Progenitor cell of endocrine pancreas (in vitro differentiated cells): ENCODE results near the gene MYOM3. TPM values are rescaled to one million over a fixed set of nuclear protein-coding genes. Genes with fewer than 3 reads are reported as not detected.

Experiments
- DNase-seq: peaks from one replicate; pipeline ENCODE4 v3.0.0; 2021; ENCODE audit warnings: low spot score; ENCODE audit not compliant: unreplicated experiment
- H3K27ac Mint-ChIP-seq: 2 replicates; pipeline ENCODE4 v1.8.0; 2021; ENCODE audit warnings: mild to moderate bottlenecking, moderate library complexity, mixed read lengths
- H3K27me3 Mint-ChIP-seq: 2 replicates; pipeline ENCODE4 v1.8.0; 2021; ENCODE audit warnings: mixed read lengths
- H3K36me3 Mint-ChIP-seq: 2 replicates; pipeline ENCODE4 v1.8.0; 2022; ENCODE audit warnings: mixed read lengths; ENCODE audit not compliant: insufficient read depth
- H3K4me1 Mint-ChIP-seq: 2 replicates; pipeline ENCODE4 v1.8.0; 2021; ENCODE audit warnings: low read depth, mixed read lengths
- H3K4me3 Mint-ChIP-seq: 2 replicates; pipeline ENCODE4 v1.8.0; 2021; ENCODE audit warnings: low read depth, mild to moderate bottlenecking, moderate library complexity, mixed read lengths
- H3K9me3 Mint-ChIP-seq: 2 replicates; pipeline ENCODE4 v1.8.0; 2021; ENCODE audit warnings: low read depth, mixed read lengths
- CTCF ChIP-seq: fragments of 200-600 bp; sonication (generic); IDR thresholded peaks from one replicate; pipeline ENCODE4 v1.5.0; 2021; ENCODE audit warnings: antibody characterized with exemption, mild to moderate bottlenecking; ENCODE audit not compliant: unreplicated experiment
- total RNA-seq: library from RNA; stranded (reverse); gene quantifications from 2 replicates; pipeline ENCODE4 v1.2.1, GENCODE V29; 2021

MYOM3 gene
- total RNA-seq, 1 donor from 2014 or later: 0.84 TPM

- no peak overlapping the region for H3K4me3 Mint-ChIP-seq
- no peaks in the 10 kb centered on the region for H3K9me3 Mint-ChIP-seq
- peaks cover 36% of the 10 kb centered on the region for H3K4me1 Mint-ChIP-seq
- DNase-seq: no peak
- peaks cover 3% of the 10 kb centered on the region for H3K27me3 Mint-ChIP-seq
- H3K36me3 Mint-ChIP-seq: no peaks in the 10 kb centered on the region
- TF ChIP-seq CTCF: no peak
- H3K27ac Mint-ChIP-seq: peak overlapping the region; percentile 87
Measured at GRCh38 chr1:24098943-24099638, 12.8 kb downstream of the MYOM3 start.

- H3K27ac Mint-ChIP-seq: peak overlapping the region; percentile 35
- no peak for TF ChIP-seq CTCF
- no peaks in the 10 kb centered on the region for H3K36me3 Mint-ChIP-seq
Measured at GRCh38 chr1:24098102-24098501, 13.8 kb downstream of the MYOM3 start.

GRCh38 chr1:24097663-24098062, 14.3 kb downstream of the MYOM3 start:
- peak overlapping the region; percentile 35 for H3K27ac Mint-ChIP-seq
- no peak for TF ChIP-seq CTCF
- DNase-seq: no peak
- H3K27me3 Mint-ChIP-seq: peaks cover 3% of the 10 kb centered on the region
- no peaks in the 10 kb centered on the region for H3K9me3 Mint-ChIP-seq
- no peaks in the 10 kb centered on the region for H3K36me3 Mint-ChIP-seq
- peaks cover 23% of the 10 kb centered on the region for H3K4me1 Mint-ChIP-seq
- H3K4me3 Mint-ChIP-seq: no peak overlapping the region

More at GRCh38 chr1:24098102-24098501, 13.8 kb downstream of the MYOM3 start:
- Mint-ChIP-seq H3K9me3 (no peaks in the 10 kb centered on the region), H3K4me1 (peaks cover 27% of the 10 kb centered on the region), H3K4me3 (no peak overlapping the region), H3K27me3 (peaks cover 3% of the 10 kb centered on the region)
- DNase-seq: no peak

- no peaks in the 10 kb centered on the region for H3K9me3 Mint-ChIP-seq
Measured at GRCh38 chr1:24096739-24097103, 15.2 kb downstream of the MYOM3 start.

More at GRCh38 chr1:24096739-24097103, 15.2 kb downstream of the MYOM3 start:
- DNase-seq: no peak
- peaks cover 3% of the 10 kb centered on the region for H3K27me3 Mint-ChIP-seq
- peaks cover 18% of the 10 kb centered on the region for H3K4me1 Mint-ChIP-seq
- no peak overlapping the region for H3K4me3 Mint-ChIP-seq
- TF ChIP-seq CTCF: no peak
- H3K36me3 Mint-ChIP-seq: no peaks in the 10 kb centered on the region
- H3K27ac Mint-ChIP-seq: no peak overlapping the region
